ENCODE results near the gene CLTA. TPM values are rescaled to one million over a fixed set of nuclear protein-coding genes. Genes with fewer than 3 reads are reported as not detected.
"Not testable (repeated sequence)": the region's sequence is repeated elsewhere in the genome, so short reads cannot be mapped to it uniquely, and the experiment has no call there.

The CLTA gene
- polyA plus RNA-seq, 1 donor, result 252 TPM

GRCh38 chr9:36222449-36222848, 31.7 kb downstream of the CLTA start:
- Histone ChIP-seq H3K27ac (ENCODE audit: low read length) (no peak overlapping the region), H3K36me3 (ENCODE audit: control insufficient read depth, insufficient read depth, low read length) (peaks cover 77% of the 10 kb centered on the region), H3K4me1 (ENCODE audit: control insufficient read depth, insufficient read depth, low read length) (no peaks in the 10 kb centered on the region), H3K9me3 (ENCODE audit: control insufficient read depth, low read depth, low read length) (peaks cover 3% of the 10 kb centered on the region), H3K27me3 (ENCODE audit: control insufficient read depth, insufficient read depth, low read length) (no peaks in the 10 kb centered on the region), H3K4me3 (ENCODE audit: low read length) (no peak overlapping the region)
- no peak for DNase-seq
- WGBS (ENCODE audit: insufficient coverage, low lambda C conversion rate), result 100% methylated on average over 1 of the region's 1 CpG

GRCh38 chr9:36237230-36237629, 46.5 kb downstream of the CLTA start:
- no peak overlapping the region for H3K27ac ChIP-seq (ENCODE audit: low read length)
- peaks cover 23% of the 10 kb centered on the region for H3K36me3 ChIP-seq (ENCODE audit: control insufficient read depth, insufficient read depth, low read length)
- H3K4me3 ChIP-seq (ENCODE audit: low read length), result no peak overlapping the region
- no peaks in the 10 kb centered on the region for H3K9me3 ChIP-seq (ENCODE audit: control insufficient read depth, low read depth, low read length)
- DNase-seq, result no peak
- H3K27me3 ChIP-seq (ENCODE audit: control insufficient read depth, insufficient read depth, low read length), result no peaks in the 10 kb centered on the region
- H3K4me1 ChIP-seq (ENCODE audit: control insufficient read depth, insufficient read depth, low read length), result no peaks in the 10 kb centered on the region
- WGBS (ENCODE audit: insufficient coverage, low lambda C conversion rate), result 100% methylated on average over 3 of the region's 3 CpGs

- peaks cover 19% of the 10 kb centered on the region for H3K36me3 ChIP-seq (ENCODE audit: control insufficient read depth, insufficient read depth, low read length)
- not testable (repeated sequence) for H3K4me1 ChIP-seq (ENCODE audit: control insufficient read depth, insufficient read depth, low read length); DNase-seq; H3K4me3 ChIP-seq (ENCODE audit: low read length); H3K27ac ChIP-seq (ENCODE audit: low read length); H3K27me3 ChIP-seq (ENCODE audit: control insufficient read depth, insufficient read depth, low read length); H3K9me3 ChIP-seq (ENCODE audit: control insufficient read depth, low read depth, low read length)
- 100% methylated on average over 3 of the region's 7 CpGs for WGBS (ENCODE audit: insufficient coverage, low lambda C conversion rate)
Measured at GRCh38 chr9:36239205-36239604, 48.5 kb downstream of the CLTA start.

GRCh38 chr9:36239675-36240074, 49.0 kb downstream of the CLTA start:
- peaks cover 15% of the 10 kb centered on the region for H3K36me3 ChIP-seq (ENCODE audit: control insufficient read depth, insufficient read depth, low read length)
- not testable (repeated sequence) for H3K4me1 ChIP-seq (ENCODE audit: control insufficient read depth, insufficient read depth, low read length); H3K9me3 ChIP-seq (ENCODE audit: control insufficient read depth, low read depth, low read length); H3K27me3 ChIP-seq (ENCODE audit: control insufficient read depth, insufficient read depth, low read length); H3K27ac ChIP-seq (ENCODE audit: low read length); DNase-seq; H3K4me3 ChIP-seq (ENCODE audit: low read length)
- no CpG with 5 or more reads among the region's 3 CpGs for WGBS (ENCODE audit: insufficient coverage, low lambda C conversion rate)

- H3K36me3 ChIP-seq (ENCODE audit: control insufficient read depth, insufficient read depth, low read length), result peaks cover 13% of the 10 kb centered on the region
- H3K27me3 ChIP-seq (ENCODE audit: control insufficient read depth, insufficient read depth, low read length), result no peaks in the 10 kb centered on the region
- H3K27ac ChIP-seq (ENCODE audit: low read length), result no peak overlapping the region
- no CpG with 5 or more reads among the region's 6 CpGs for WGBS (ENCODE audit: insufficient coverage, low lambda C conversion rate)
- DNase-seq, result no peak
- no peaks in the 10 kb centered on the region for H3K9me3 ChIP-seq (ENCODE audit: control insufficient read depth, low read depth, low read length)
- no peaks in the 10 kb centered on the region for H3K4me1 ChIP-seq (ENCODE audit: control insufficient read depth, insufficient read depth, low read length)
- H3K4me3 ChIP-seq (ENCODE audit: low read length), result no peak overlapping the region
Measured at GRCh38 chr9:36245906-36246305, 55.2 kb downstream of the CLTA start.

GRCh38 chr9:36247356-36247755, 56.6 kb downstream of the CLTA start:
- H3K27me3 ChIP-seq (ENCODE audit: control insufficient read depth, insufficient read depth, low read length), result no peaks in the 10 kb centered on the region
- DNase-seq, result no peak
- no peak overlapping the region for H3K27ac ChIP-seq (ENCODE audit: low read length)
- no peaks in the 10 kb centered on the region for H3K4me1 ChIP-seq (ENCODE audit: control insufficient read depth, insufficient read depth, low read length)
- H3K9me3 ChIP-seq (ENCODE audit: control insufficient read depth, low read depth, low read length), result no peaks in the 10 kb centered on the region
- no peak overlapping the region for H3K4me3 ChIP-seq (ENCODE audit: low read length)
- peaks cover 13% of the 10 kb centered on the region for H3K36me3 ChIP-seq (ENCODE audit: control insufficient read depth, insufficient read depth, low read length)
- WGBS (ENCODE audit: insufficient coverage, low lambda C conversion rate), result no CpG with 5 or more reads among the region's 3 CpGs

- not testable (repeated sequence) for H3K4me3 ChIP-seq (ENCODE audit: low read length); H3K9me3 ChIP-seq (ENCODE audit: control insufficient read depth, low read depth, low read length); H3K27me3 ChIP-seq (ENCODE audit: control insufficient read depth, insufficient read depth, low read length); H3K4me1 ChIP-seq (ENCODE audit: control insufficient read depth, insufficient read depth, low read length); H3K27ac ChIP-seq (ENCODE audit: low read length)
- peak; percentile 42 to 44 for DNase-seq
- peaks cover 10% of the 10 kb centered on the region for H3K36me3 ChIP-seq (ENCODE audit: control insufficient read depth, insufficient read depth, low read length)
- WGBS (ENCODE audit: insufficient coverage, low lambda C conversion rate), result 8% methylated on average over 2 of the region's 8 CpGs
Measured at GRCh38 chr9:36248061-36248460, 57.3 kb downstream of the CLTA start.

- no peak overlapping the region for H3K4me3 ChIP-seq (ENCODE audit: low read length)
- no peaks in the 10 kb centered on the region for H3K9me3 ChIP-seq (ENCODE audit: control insufficient read depth, low read depth, low read length)
- peaks cover 7% of the 10 kb centered on the region for H3K36me3 ChIP-seq (ENCODE audit: control insufficient read depth, insufficient read depth, low read length)
- WGBS (ENCODE audit: insufficient coverage, low lambda C conversion rate), result 97% methylated on average over 4 of the region's 6 CpGs
- no peak for DNase-seq
- H3K4me1 ChIP-seq (ENCODE audit: control insufficient read depth, insufficient read depth, low read length), result no peaks in the 10 kb centered on the region
- no peaks in the 10 kb centered on the region for H3K27me3 ChIP-seq (ENCODE audit: control insufficient read depth, insufficient read depth, low read length)
- H3K27ac ChIP-seq (ENCODE audit: low read length), result no peak overlapping the region
Measured at GRCh38 chr9:36249189-36249588, 58.5 kb downstream of the CLTA start.

GRCh38 chr9:36250079-36250478, 59.4 kb downstream of the CLTA start:
- no peaks in the 10 kb centered on the region for H3K9me3 ChIP-seq (ENCODE audit: control insufficient read depth, low read depth, low read length)
- no peak overlapping the region for H3K27ac ChIP-seq (ENCODE audit: low read length)

GRCh38 chr9:36251428-36251827, 60.7 kb downstream of the CLTA start:
- H3K9me3 ChIP-seq (ENCODE audit: control insufficient read depth, low read depth, low read length), result no peaks in the 10 kb centered on the region
- H3K4me1 ChIP-seq (ENCODE audit: control insufficient read depth, insufficient read depth, low read length), result no peaks in the 10 kb centered on the region
- no peaks in the 10 kb centered on the region for H3K36me3 ChIP-seq (ENCODE audit: control insufficient read depth, insufficient read depth, low read length)
- H3K4me3 ChIP-seq (ENCODE audit: low read length), result no peak overlapping the region
- DNase-seq, result no peak
- no CpG with 5 or more reads among the region's 1 CpG for WGBS (ENCODE audit: insufficient coverage, low lambda C conversion rate)
- H3K27me3 ChIP-seq (ENCODE audit: control insufficient read depth, insufficient read depth, low read length), result no peaks in the 10 kb centered on the region
- no peak overlapping the region for H3K27ac ChIP-seq (ENCODE audit: low read length)

More at GRCh38 chr9:36250079-36250478, 59.4 kb downstream of the CLTA start:
- WGBS (ENCODE audit: insufficient coverage, low lambda C conversion rate), result 100% methylated on average over 1 of the region's 1 CpG
- peaks cover 7% of the 10 kb centered on the region for H3K36me3 ChIP-seq (ENCODE audit: control insufficient read depth, insufficient read depth, low read length)
- H3K4me3 ChIP-seq (ENCODE audit: low read length), result no peak overlapping the region
- no peaks in the 10 kb centered on the region for H3K4me1 ChIP-seq (ENCODE audit: control insufficient read depth, insufficient read depth, low read length)
- no peak for DNase-seq
- no peaks in the 10 kb centered on the region for H3K27me3 ChIP-seq (ENCODE audit: control insufficient read depth, insufficient read depth, low read length)

GRCh38 chr9:36258208-36258995, 67.7 kb downstream of the CLTA start, which contains the start of gene GNE:
TSS of gene GNE (minus strand) at chr9:36258448. CDS start at chr9:36249355, 9,093 bp downstream.
- Histone ChIP-seq H3K4me1 (ENCODE audit: control insufficient read depth, insufficient read depth, low read length) (peaks cover 3% of the 10 kb centered on the region), H3K4me3 (ENCODE audit: low read length) (peak within 1 kb of the TSS; percentile 70), H3K27me3 (ENCODE audit: control insufficient read depth, insufficient read depth, low read length) (no peaks in the 10 kb centered on the region), H3K9me3 (ENCODE audit: control insufficient read depth, low read depth, low read length) (no peaks in the 10 kb centered on the region), H3K27ac (ENCODE audit: low read length) (peak within 1 kb of the TSS; percentile 76), H3K36me3 (ENCODE audit: control insufficient read depth, insufficient read depth, low read length) (no peaks in the 10 kb centered on the region)
- DNase-seq, result peak; percentile 96 to 97
- no CpG with 5 or more reads among the region's 73 CpGs for WGBS (ENCODE audit: insufficient coverage, low lambda C conversion rate)
